Measurements from ENCODE around the gene PRDM11. TPM values are rescaled to one million over a fixed set of nuclear protein-coding genes. Genes with fewer than 3 reads are reported as not detected.

Gene PRDM11
- total and polyA plus RNA-seq, 4 experiments from 2014 or later: 0.30 to 8.5 (median 4.4) TPM

- CTCF ChIA-PET (ENCODE audit: partially characterized antibody): no interaction called here
- H3K36me3 ChIP-seq (ENCODE audit: insufficient read depth, low read length): no peaks in the 10 kb centered on the region
- DNase-seq: no peak
- intact Hi-C loops (cut with micrococcal nuclease): no loop called here
- peaks cover 33 to 47% of the 10 kb centered on the region in 2 donors for H3K27me3 Mint-ChIP-seq
- no peaks in the 10 kb centered on the region for H3K4me1 Mint-ChIP-seq
- H3K4me3 ChIP-seq (ENCODE audit: low read length in 2 of 2): no peak overlapping the region
- H3K36me3 Mint-ChIP-seq: no peaks in the 10 kb centered on the region
- no peaks in the 10 kb centered on the region for H3K4me1 ChIP-seq (ENCODE audit: insufficient read depth, low read length)
- H3K27me3 ChIP-seq (ENCODE audit: insufficient read depth, low read length): peaks cover 17% of the 10 kb centered on the region
- peaks cover 0 to 16% (median 8%) of the 10 kb centered on the region in 8 donors for H3K9me3 Mint-ChIP-seq
- POLR2A ChIA-PET (ENCODE audit: partially characterized antibody): no interaction called here
- H3K4me3 Mint-ChIP-seq: no peak overlapping the region
- peaks cover 0 to 3% of the 10 kb centered on the region in 2 donors for H3K9me3 ChIP-seq (ENCODE audit: control insufficient read depth in 1 of 2, low read length in 2 of 2)
- H3K27ac Mint-ChIP-seq: no peak overlapping the region
- no peak overlapping the region for H3K27ac ChIP-seq (ENCODE audit: low read depth, low read length)
Observed at GRCh38 chr11:45282081-45282480, 135.6 kb downstream of the PRDM11 start.

Other genes with a start within 250 kb of the PRDM11 start
- gene TP53I11, start 195.8 kb upstream of the PRDM11 start, total RNA-seq: 1 to 10 TPM; 4.0 to 7.0 TPM
- gene TP53I11, start 195.8 kb upstream of the PRDM11 start, polyA plus RNA-seq: 1 to 10 TPM; 1.1 to 6.2 TPM
- not detected for gene SYT13, start 139.7 kb downstream of the PRDM11 start, total RNA-seq
- gene SYT13, start 139.7 kb downstream of the PRDM11 start, polyA plus RNA-seq: not detected

Measured in CD4-positive, alpha-beta memory T cell (primary cell).